Measurements from ENCODE around the gene RETREG1. TPM values are rescaled to one million over a fixed set of nuclear protein-coding genes. Genes with fewer than 3 reads are reported as not detected.

RETREG1 gene
- total RNA-seq, 1 donor from 2014 or later = 3.0 TPM

DNA sequence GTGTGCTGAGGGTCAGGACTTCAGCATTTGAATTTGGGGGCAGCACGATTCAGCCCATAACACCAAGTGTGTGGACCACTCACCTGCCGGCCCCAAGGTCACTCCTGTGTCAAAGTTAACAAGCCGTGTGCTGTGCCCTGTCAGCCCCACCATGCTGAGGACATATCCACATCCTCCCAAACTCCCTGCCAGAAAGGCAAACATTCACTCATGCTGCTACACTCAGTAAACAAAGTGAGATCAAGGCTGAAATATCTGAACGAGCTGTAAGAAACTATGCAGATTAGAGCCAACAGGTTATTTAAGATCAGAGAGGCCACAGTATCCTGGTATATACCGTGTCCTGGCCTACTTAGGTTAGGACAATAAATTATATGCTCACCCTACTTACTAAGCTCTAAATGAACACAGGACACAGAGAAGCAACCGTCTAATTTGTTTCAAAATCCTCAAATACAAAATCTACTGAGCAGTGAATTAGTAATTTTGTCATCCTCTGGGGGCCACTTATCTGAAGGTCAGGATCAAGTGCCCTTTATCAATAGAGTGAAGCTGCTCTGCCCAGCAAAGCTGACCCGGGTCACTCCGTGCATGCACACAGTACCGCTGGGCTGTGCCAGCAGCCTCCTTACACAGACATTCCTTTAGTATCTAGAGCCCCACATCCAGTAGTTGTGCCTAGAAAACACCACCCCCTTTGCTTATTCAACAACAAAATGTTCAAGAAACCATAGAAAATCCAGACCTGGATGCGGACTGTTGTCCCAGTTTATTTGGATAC lies 28.2 kb downstream of the RETREG1 start:
- Mint-ChIP-seq H3K9me3 (peaks cover 2% of the 10 kb centered on the region), H3K4me1 (peaks cover 8% of the 10 kb centered on the region), H3K36me3 (no peaks in the 10 kb centered on the region), H3K4me3 (no peak overlapping the region), H3K27ac (peak overlapping the region; percentile 26), H3K27me3 (ENCODE audit: insufficient read depth, low read depth) (peaks cover 5% of the 10 kb centered on the region)
- Histone ChIP-seq H2AFZ (replicated peaks) (no peak overlapping the region), H3K36me3 (no peaks in the 10 kb centered on the region), H3K27me3 (no peaks in the 10 kb centered on the region), H3K4me1 (peaks cover 9% of the 10 kb centered on the region), H3K9ac (no peak overlapping the region), H3F3A (ENCODE audit: low read depth) (no peaks in the 10 kb centered on the region), H3K79me2 (ENCODE audit: low read depth) (no peaks in the 10 kb centered on the region), H4K20me1 (ENCODE audit: low read depth) (no peaks in the 10 kb centered on the region), H3K9me3 (ENCODE audit: low read depth) (no peaks in the 10 kb centered on the region), H3K27ac (no peak overlapping the region), H3K4me3 (no peak overlapping the region), H3K4me2 (no peak overlapping the region)
- no peak for TF ChIP-seq EZH2 (IDR thresholded peaks at IDR 0.05)
- TF ChIP-seq, protein P1, sequence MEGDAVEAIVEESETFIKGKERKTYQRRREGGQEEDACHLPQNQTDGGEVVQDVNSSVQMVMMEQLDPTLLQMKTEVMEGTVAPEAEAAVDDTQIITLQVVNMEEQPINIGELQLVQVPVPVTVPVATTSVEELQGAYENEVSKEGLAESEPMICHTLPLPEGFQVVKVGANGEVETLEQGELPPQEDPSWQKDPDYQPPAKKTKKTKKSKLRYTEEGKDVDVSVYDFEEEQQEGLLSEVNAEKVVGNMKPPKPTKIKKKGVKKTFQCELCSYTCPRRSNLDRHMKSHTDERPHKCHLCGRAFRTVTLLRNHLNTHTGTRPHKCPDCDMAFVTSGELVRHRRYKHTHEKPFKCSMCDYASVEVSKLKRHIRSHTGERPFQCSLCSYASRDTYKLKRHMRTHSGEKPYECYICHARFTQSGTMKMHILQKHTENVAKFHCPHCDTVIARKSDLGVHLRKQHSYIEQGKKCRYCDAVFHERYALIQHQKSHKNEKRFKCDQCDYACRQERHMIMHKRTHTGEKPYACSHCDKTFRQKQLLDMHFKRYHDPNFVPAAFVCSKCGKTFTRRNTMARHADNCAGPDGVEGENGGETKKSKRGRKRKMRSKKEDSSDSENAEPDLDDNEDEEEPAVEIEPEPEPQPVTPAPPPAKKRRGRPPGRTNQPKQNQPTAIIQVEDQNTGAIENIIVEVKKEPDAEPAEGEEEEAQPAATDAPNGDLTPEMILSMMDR (IDR thresholded peaks at IDR 0.05) = no peak
- no peak for TF ChIP-seq EZH2phosphoT487 (IDR thresholded peaks at IDR 0.05)
- no peak for DNase-seq (ENCODE audit: low spot score)

DNA sequence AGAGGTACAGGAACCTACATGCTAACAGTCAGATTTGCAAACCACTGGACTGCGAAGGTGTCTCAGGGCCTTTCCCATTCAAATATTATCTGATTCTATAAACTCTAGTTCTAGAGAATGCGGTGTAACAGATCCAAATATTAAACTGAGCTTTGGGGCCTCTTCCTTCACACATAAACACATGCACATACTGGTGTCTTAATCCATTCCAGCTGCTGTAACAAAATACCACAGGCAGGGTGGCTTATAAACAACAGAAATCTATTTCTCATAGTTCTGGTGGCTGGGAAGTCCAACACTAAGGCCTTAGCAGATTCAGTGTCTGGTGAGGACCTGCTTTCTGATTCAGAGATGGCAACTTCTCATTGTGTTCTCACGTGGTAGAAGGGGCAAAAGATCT lies 30.2 kb downstream of the RETREG1 start:
- TF ChIP-seq EZH2 (IDR thresholded peaks at IDR 0.05) (no peak), EZH2phosphoT487 (IDR thresholded peaks at IDR 0.05) (no peak)
- TF ChIP-seq, protein P1 (IDR thresholded peaks at IDR 0.05) = no peak

DNA sequence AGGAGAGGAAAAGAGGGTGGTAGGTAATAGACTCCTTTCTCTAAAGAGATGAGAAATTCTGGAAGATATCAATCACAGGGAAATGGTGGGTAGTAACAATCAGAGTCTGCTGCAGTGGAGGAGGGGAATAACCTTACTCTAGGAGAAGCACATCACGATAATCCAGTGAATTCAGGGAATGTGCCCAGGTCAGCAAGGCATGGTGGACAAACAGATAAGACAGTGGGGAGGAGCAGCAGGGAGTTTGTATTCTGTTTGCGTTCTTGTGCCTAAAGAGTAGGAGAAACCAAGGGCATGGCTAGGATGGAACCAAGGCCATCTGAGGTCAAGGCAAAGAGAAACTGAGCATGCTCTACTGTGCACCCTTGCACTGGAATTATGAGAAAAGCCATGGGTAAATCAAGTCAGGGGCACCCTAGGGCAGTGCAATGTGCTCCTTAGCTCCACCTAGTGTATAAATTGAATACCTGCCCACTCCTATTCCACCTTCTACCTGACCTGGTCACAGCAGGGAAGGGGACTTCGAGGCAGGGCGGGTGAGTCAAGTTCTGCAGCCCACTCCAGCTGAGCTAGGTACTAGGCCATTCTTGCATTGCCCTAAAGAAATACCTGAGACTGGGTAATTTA lies 31.6 kb downstream of the RETREG1 start:
- DNase-seq (ENCODE audit: low spot score) = no peak
- no peaks in the 10 kb centered on the region for H4K20me1 ChIP-seq (ENCODE audit: low read depth)
- Mint-ChIP-seq H3K36me3 (no peaks in the 10 kb centered on the region), H3K27ac (no peak overlapping the region), H3K9me3 (peaks cover 2% of the 10 kb centered on the region), H3K27me3 (ENCODE audit: insufficient read depth, low read depth) (peaks cover 5% of the 10 kb centered on the region), H3K4me1 (peaks cover 17% of the 10 kb centered on the region), H3K4me3 (no peak overlapping the region)
- H3K27ac ChIP-seq = no peak overlapping the region
- no peaks in the 10 kb centered on the region for H3K27me3 ChIP-seq
- TF ChIP-seq EZH2phosphoT487 (IDR thresholded peaks at IDR 0.05) (no peak), EZH2 (IDR thresholded peaks at IDR 0.05) (no peak)
- TF ChIP-seq, protein P1 (IDR thresholded peaks at IDR 0.05) = peak; percentile 41
- no peak overlapping the region for H3K4me2 ChIP-seq
- no peaks in the 10 kb centered on the region for H3K4me1 ChIP-seq
- no peaks in the 10 kb centered on the region for H3K79me2 ChIP-seq (ENCODE audit: low read depth)
- H3K4me3 ChIP-seq = no peak overlapping the region
- H2AFZ ChIP-seq (replicated peaks) = no peak overlapping the region
- no peaks in the 10 kb centered on the region for H3K9me3 ChIP-seq (ENCODE audit: low read depth)
- H3K36me3 ChIP-seq = no peaks in the 10 kb centered on the region
- H3K9ac ChIP-seq = no peak overlapping the region
- H3F3A ChIP-seq (ENCODE audit: low read depth) = no peaks in the 10 kb centered on the region

More for the DNA sequence above, 30.2 kb downstream of the RETREG1 start:
- H3K4me1 Mint-ChIP-seq = peaks cover 9% of the 10 kb centered on the region
- no peaks in the 10 kb centered on the region for H3F3A ChIP-seq (ENCODE audit: low read depth)
- no peaks in the 10 kb centered on the region for H3K79me2 ChIP-seq (ENCODE audit: low read depth)
- H3K27ac Mint-ChIP-seq = no peak overlapping the region
- peaks cover 4% of the 10 kb centered on the region for H3K4me1 ChIP-seq
- no peaks in the 10 kb centered on the region for H3K36me3 Mint-ChIP-seq
- H3K27me3 Mint-ChIP-seq (ENCODE audit: insufficient read depth, low read depth) = peaks cover 5% of the 10 kb centered on the region
- no peaks in the 10 kb centered on the region for H3K27me3 ChIP-seq
- H3K36me3 ChIP-seq = no peaks in the 10 kb centered on the region
- no peak overlapping the region for H3K4me3 Mint-ChIP-seq
- no peak overlapping the region for H3K4me2 ChIP-seq
- no peak overlapping the region for H3K4me3 ChIP-seq
- H3K9ac ChIP-seq = no peak overlapping the region
- H3K27ac ChIP-seq = no peak overlapping the region
- no peak for DNase-seq (ENCODE audit: low spot score)
- H3K9me3 ChIP-seq (ENCODE audit: low read depth) = no peaks in the 10 kb centered on the region
- no peaks in the 10 kb centered on the region for H4K20me1 ChIP-seq (ENCODE audit: low read depth)
- peaks cover 2% of the 10 kb centered on the region for H3K9me3 Mint-ChIP-seq
- H2AFZ ChIP-seq (replicated peaks) = no peak overlapping the region

Measured in neural progenitor cell (in vitro differentiated cells).